Skin of body (tissue), 2 donors: Measurements from ENCODE around the gene LRCH4. TPM values are rescaled to one million over a fixed set of nuclear protein-coding genes. Genes with fewer than 3 reads are reported as not detected.

Source experiments
- DNase-seq: peaks from one replicate; lab custom pipeline; 2025; lab: John Stamatoyannopoulos, UW
- total RNA-seq: library from RNA; depleted of rRNA; stranded (reverse); fragments of >200 nt; gene quantifications from one replicate; pipeline ENCODE4 v1.2.3, GENCODE V29; 2014

The LRCH4 gene
- total RNA-seq, 1 donor from 2014 or later: 13.3 TPM

DNA sequence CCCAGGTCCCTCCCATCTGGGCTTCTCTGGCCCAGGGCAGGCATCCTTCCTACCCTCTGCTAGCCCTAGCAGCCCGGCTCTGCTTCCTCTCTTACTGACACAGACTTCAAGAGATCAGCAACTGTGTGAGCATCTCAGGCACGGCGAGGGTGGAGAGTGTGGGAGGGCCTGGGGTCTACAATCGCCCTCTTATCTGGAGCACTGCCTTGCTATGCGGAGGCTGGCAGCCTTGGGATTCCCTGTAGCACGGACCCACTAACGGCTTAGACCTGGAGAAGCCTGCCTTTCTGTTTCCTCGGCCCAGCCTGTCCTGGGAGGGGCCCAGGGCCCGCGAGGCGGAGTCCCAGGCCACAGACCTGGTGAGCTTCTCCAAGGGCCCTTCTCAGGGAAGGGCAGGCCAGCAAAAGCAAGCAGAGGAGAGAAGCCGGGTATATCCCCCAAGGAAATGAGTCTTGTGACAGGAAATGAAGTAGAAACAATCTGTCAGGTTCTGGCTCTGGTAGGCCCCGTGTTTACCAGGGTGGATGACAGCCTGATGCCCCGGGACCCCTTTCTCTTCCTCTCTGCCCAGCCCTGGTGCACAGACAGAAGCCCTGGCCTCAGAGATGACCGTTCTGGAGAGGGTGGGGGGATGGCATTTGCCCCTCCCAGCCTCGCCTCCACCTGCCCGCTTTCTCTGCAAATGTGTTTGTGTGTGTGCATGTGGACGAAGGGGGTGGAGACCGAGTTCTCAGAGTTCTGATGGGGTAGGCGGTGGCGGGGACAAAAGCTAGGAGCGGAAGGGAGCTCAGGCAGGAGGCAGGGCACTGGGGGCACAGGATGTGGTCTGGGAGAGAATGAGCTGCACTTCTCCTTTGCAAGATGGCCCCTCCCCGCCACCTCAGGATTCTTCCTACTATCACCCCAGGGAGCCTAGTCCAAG lies 2.5 kb downstream of the LRCH4 start:
- no peak for DNase-seq

- DNase-seq: no peak
These were observed 3.3 kb downstream of the LRCH4 start for GRCh38 chr7:100582650-100583049.

DNA sequence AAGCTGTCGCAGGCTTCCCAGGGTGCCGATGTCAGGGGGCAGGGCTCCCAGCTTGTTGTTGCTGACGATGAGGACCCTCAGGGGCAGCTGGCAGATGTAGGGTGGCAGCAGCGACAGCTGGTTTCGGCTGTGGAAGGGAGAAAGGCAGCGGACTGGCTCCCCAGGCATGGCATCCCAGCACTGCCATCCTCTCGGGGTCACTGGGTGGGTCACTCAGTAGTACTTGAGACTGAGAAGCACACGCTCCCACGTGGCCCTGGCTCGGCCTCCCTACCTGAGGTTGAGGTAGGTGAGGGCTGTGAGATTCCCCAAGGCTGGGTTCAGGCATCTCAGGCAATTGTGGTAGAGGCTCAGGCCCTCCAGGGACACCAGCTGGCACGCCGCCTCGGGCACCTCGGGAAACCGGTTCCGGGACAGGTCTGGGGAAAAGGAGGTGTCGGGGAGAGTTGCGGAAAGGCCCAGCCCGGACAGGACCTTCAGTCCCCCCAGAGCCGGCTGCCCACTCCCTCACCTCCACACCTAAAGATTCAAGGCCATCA lies 3.8 kb downstream of the LRCH4 start:
- DNase-seq: no peak

DNA sequence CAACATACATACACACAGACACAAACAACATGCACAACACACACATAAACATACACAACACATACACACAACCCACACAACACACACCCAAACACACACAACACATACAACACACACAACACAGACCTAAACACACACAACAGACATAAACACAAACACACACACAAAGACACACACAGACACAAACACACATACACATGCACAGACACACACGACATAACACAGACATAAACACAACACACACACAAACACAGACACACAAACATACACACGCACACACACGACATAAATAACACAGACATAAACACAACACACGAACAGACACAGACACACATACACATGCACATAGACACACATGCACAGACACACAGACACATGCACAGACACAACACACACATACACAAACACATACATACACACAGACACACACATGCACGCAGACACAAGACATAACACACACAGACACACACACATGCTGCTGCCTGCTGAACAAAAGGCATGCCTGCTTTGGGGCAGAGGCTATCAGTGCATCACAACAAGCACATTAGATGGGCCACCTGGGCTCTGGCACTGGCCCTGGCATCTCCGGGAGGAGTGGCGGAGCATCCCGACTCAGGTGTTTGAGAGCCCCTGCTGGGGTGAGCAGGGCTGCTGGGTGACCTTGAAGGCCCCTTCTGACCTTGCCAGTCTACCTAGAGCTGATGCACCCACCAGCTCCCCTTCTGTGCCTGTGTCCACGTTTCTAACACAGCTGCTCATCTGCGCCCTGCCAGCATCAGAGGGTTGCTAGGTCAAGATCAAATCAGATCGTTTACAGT lies 5.3 kb downstream of the LRCH4 start:
- no peak for DNase-seq

DNA sequence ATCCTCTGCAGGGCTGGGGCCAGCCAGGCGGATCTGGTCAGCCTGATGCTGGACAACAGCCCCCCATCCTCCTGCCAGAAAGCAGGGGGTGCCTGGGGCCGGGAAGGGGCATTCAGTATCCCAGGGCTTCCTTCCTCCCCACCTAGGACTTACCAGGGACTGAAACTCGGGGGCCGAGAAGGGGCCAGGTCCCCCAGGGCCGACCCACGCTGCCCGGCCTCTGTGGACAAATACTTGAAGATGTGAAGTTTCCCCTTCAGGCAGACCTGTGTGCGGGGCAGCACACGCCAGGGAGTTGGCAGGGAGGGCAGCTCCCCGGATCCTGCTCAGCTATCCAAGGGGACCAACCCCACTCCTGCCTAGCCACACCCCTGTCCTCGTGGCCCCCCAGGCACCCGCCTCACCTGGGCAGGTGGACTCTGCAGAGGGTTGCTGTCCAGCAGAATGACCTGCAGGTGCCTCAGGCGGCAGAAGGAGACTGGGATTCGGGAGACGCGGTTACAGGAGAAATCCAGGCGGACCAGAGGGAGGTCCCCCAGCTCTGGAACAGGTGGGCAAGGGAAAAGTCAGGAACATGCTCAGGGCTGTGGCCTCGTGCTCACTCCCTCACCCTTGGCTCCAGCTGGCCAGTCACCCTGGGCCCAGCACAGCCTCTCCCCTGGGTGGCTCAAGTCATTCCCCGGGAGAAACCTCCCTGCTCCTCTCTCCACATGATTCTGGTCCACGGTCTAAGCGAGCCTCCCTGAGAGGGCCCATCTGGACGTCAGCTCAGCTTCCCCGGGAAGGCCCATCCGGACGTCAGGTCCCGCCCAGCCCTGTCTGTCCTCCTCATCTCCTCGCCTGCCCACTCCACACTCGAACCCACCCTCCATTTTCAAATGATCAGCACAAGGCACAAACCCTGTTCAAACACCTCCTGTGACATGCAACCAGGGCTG lies 7.4 kb downstream of the LRCH4 start:
- DNase-seq: no peak

DNA sequence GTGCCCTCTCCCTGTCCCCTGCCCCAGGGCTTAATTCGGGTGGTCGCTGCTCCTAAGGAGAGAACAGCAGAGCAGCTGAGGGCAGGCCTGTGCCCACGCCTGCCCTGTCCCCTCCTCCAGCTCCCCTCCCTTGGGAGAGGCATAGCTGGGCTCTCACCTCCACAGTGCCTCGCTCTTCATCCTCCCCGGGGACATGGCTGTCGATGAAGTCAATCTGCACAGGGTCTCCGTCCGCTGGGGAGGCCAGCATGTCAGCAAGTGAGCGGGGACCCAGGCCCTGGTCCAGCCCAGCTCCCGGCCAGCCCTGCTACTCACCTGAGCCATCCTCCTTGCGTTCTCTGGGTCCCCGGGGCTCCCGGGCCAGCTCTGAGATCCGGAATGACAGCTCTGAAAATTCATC lies 8.4 kb downstream of the LRCH4 start:
- no peak for DNase-seq

DNA sequence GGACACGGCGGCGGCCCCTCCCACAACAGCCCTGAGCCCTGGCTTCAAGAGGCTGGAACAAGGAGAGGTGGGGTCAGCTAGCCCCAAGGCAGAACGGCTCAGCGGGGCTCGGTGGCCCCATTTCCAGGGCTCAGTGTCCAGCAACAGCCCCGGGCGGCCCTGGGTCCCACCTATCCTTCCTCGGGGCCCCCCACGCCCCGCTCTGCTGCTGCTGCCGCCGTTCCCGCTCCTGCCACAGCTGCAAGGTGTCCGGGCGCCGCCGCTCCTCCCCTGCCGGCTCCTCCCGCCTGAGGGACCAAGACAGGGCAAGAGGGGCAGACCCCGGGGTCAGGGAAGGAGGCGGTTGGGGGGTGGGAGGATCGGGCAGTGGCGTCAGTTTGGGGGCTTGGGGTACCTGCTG lies 8.8 kb downstream of the LRCH4 start:
- no peak for DNase-seq

DNA sequence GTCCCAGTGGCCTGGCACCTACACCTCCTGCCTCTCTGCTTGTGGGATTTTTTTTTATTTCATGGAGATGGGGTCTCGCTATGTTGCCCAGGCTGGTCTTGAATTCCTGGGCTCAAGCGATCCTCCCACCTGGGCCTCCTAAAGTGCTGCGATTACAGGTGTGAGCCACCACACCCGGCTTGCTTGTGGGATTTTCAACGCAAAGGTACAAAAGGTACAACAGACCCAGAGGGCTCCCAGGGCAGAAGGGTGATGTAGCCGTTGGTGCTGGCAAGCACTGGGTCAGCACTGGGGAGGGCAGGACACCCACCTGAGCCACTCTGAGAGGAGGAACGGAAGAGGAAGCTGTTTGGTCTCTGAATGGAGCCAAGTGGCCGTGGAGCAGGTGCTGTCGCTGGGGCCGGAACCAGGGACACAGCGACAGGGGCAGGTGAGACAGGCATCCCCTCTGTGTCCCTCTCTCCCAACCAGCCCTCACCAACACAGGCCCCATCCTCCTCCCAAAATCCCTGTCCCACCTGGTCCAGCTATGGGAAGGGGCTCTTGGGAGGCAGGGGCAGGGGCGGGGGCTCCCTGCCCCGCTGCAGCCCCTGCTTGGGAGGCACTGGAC lies 9.4 kb downstream of the LRCH4 start:
- no peak for DNase-seq

- no peak for DNase-seq
These were observed 10.1 kb downstream of the LRCH4 start for GRCh38 chr7:100575746-100576383.

DNA sequence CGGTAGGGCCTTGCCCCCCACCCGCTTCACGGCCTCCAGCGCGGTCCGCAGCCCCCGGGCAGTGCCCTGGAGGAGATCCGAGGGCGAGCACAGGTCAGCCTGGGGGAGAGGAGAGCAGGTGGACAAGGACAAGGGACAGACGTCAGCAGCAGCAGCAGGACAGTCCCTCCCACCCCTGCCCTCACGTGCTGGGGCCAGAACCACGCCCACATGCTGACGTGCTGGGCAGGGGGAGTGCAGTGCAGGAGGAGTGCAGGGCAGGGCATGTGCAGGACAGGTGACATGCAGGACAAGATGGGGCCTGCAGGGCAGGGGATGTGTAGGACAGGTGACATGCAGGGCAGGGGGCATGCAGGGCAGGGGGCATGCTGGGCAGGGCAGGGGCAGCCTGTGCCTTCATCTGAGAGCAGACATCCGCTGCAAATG lies 10.7 kb downstream of the LRCH4 start:
- no peak for DNase-seq

DNA sequence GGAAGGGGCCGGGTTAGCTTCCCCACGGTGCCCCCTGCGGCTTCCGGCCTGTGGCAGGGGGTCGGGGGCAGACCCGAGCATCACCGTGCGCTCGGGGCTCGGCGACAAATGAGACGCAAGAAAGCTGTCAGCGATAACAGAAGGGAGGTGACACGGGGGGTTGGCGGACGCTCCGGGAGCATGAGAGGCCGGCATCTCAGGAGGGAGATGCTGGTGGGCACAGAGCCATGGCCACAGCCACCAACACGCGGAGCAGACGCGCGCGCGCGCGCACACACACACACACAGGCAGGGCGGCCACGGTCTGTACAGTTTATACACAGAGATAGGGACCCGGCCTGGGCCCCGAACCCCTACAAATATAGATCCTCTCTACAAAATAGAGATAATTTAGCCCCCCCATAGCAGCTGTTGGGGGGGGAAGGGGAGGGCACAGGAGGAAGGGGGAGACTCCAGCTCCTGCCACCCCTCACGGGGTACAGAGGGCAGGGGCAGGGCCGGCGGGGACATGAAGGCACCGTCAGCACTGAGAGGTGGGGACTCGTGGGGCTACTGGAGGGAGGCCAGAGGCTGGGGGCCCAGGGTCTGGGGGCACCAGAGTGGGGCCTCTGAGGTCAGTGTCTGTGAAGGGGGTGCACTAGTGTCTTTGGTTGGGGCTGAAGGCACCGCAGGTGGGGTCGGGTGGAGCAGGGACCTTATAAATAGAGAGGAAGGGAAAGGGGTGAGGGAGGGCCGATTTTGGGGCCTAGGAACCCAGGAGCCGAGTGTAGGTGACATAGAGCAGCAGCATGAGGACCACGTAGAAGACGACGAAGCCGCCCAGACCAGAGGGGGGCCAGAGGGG lies 11.3 kb downstream of the LRCH4 start:
- no peak for DNase-seq

- DNase-seq: no peak
These were observed 12.1 kb downstream of the LRCH4 start, which contains the start of gene SAP25 for GRCh38 chr7:100573691-100574361. SAP25 (minus strand) TSS chr7:100573900; CDS start chr7:100573742, 158 bp downstream.

- no peak for DNase-seq
These were observed 12.8 kb downstream of the LRCH4 start for GRCh38 chr7:100572949-100573675.

DNA sequence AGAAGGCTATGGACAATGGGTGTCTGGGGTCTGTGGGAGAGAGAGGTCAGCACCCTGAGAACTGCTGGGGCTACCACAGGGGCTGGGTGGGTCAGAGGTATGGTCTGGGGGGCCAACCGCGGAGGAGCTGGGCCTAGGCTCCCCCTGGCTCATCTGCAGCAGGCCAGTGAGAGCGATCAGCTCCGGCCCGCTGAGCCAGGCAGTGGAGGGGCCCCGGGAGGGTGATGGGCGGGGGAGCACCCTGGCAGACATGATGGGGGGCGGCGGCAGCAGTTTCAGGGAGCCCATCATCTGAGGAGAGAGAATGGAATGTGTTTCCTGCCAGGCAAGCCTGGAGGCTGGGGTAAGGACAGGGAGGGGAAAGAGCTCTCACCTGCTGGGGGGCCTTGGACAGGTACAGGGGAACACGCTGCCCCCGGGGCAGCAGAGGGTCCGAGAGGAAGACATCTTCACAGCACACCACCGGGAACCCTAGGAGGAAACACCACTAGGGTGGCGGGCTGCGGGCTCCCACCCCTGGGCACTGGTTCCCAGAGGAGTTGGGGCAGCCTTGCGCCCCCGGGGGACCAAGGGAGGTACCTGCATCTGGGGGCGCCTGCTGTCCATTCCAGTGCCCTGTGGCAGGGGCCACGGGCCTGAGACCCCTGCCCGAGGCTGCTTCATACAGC lies 13.5 kb downstream of the LRCH4 start:
- no peak for DNase-seq

DNA sequence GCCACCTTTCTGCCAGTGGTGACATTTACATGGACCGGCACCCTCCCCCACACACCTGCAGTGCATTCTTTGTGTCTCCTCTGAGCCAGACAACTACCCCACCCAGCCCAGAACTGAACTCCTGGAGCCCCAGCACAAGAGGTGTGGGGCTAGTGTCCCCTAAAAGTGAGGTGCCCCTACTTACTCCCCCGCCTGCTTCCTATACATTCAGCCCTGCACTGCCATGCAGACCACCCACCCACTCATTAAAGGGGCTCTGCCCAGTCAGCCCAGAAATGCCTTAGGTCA lies 14.2 kb downstream of the LRCH4 start:
- DNase-seq: no peak

- DNase-seq: no peak
These were observed 14.7 kb downstream of the LRCH4 start for GRCh38 chr7:100570954-100571828.
